Measurements from ENCODE around the gene FZD10. TPM values are rescaled to one million over a fixed set of nuclear protein-coding genes. Genes with fewer than 3 reads are reported as not detected.

The FZD10 gene
- total and polyA plus RNA-seq, 2 of the 8 experiments (the other 6 are each of a cell fraction or from before 2014, with no cell fraction given), result 0.11 to 0.60 TPM

- H3K18ac ChIP-seq (ENCODE audit: extremely low read depth, low read length), result no peak overlapping the region; the same call in 1 of the 2 replicates
- no peaks in the 10 kb centered on the region for H3K23me2 ChIP-seq (ENCODE audit: low read depth, low read length)
- no peak overlapping the region for H2BK5ac ChIP-seq (ENCODE audit: low read depth, low read length)
- H2AFZ ChIP-seq (ENCODE audit: low read length), result no peak overlapping the region
- no peak overlapping the region for H3K23ac ChIP-seq (ENCODE audit: insufficient read length)
- 87% methylated on average over 19 of the region's 23 CpGs; no CpG with 5 or more reads in 1 of the 2 experiments for WGBS, 2 experiments (ENCODE audit: extremely low coverage in 1 of 2, insufficient coverage in 1 of 2, insufficient read length in 1 of 2, insufficient replicate concordance in 2 of 2, low coverage in 1 of 2, low lambda C conversion rate in 2 of 2, missing lambda C conversion rate in 1 of 2)
- no peak overlapping the region for H3K56ac ChIP-seq (replicated peaks; ENCODE audit: insufficient read length, low read depth, low read length)
- H3K4me3 ChIP-seq (ENCODE audit: extremely low read depth in 1 of 4, insufficient read depth in 2 of 4, low read depth in 3 of 4, low read length in 4 of 4), result no peak overlapping the region
- TF ChIP-seq FOSL1 (IDR thresholded peaks at IDR 0.05; ENCODE audit: insufficient read depth, low read depth, low read length) (no peak), RAD21 (IDR thresholded peaks at IDR 0.05 in 1 of 2, conservative IDR thresholded peaks at IDR 0.05 in 1 of 2; ENCODE audit: low read depth in 2 of 2, low read length in 2 of 2) (peak in 1 of 2 experiments; percentile 6; a peak in 1 of 4 replicates)
- no peak overlapping the region for H4K5ac ChIP-seq (ENCODE audit: insufficient read length, low read depth, low read length)
- no peaks in the 10 kb centered on the region for H3K79me2 ChIP-seq (ENCODE audit: control insufficient read depth in 1 of 2, insufficient read depth in 2 of 2, low read length in 2 of 2)
- DNase-seq (ENCODE audit: low read depth in 1 of 2, low spot score in 2 of 2) (no peak), FAIRE-seq (no peak)
- no peak overlapping the region for H4K91ac ChIP-seq (replicated peaks; ENCODE audit: insufficient read length, low read length)
- no peaks in the 10 kb centered on the region; a peak in 1 of 8 replicates for H3K36me3 ChIP-seq (ENCODE audit: control insufficient read depth in 2 of 4, insufficient read depth in 4 of 4, low read length in 3 of 4)
- no peak overlapping the region for H3K4me2 ChIP-seq (ENCODE audit: insufficient read depth in 1 of 2, low read depth in 2 of 2, low read length in 2 of 2)
- H4K8ac ChIP-seq (ENCODE audit: extremely low read depth, insufficient read depth, low read length), result no peak overlapping the region
- no peak overlapping the region for H2BK15ac ChIP-seq (ENCODE audit: low read length)
- H3K9me3 ChIP-seq (ENCODE audit: insufficient read depth in 2 of 2, low read depth in 1 of 2, low read length in 1 of 2), result no peaks in the 10 kb centered on the region
- no peak overlapping the region for H3K14ac ChIP-seq (ENCODE audit: insufficient read length)
- H3K27me3 ChIP-seq (replicated peaks in 1 of 4; ENCODE audit: control insufficient read depth in 3 of 4, extremely low read depth in 1 of 4, insufficient read depth in 3 of 4, low read length in 3 of 4), result peaks cover 0 to 8% (median 2%) of the 10 kb centered on the region in 4 experiments; a peak in 3 of 7 replicates
- ChIA-PET POLR2A (ENCODE audit: partially characterized antibody) (no interaction called here), CTCF (ENCODE audit: partially characterized antibody) (interaction anchor here (1.1 to 1.8 kb wide), 3 partner anchors 12 to 65 kb away, joined by 3 to 5 read pairs (median 3); no protein-coding TSS in a partner anchor)
- H2AK5ac ChIP-seq (ENCODE audit: low read depth, low read length), result no peak overlapping the region
- H3K79me1 ChIP-seq (ENCODE audit: low read depth, low read length), result no peaks in the 10 kb centered on the region
- no peak overlapping the region for H2BK20ac ChIP-seq (ENCODE audit: low read length)
- H3K9ac ChIP-seq (replicated peaks in 1 of 4; ENCODE audit: extremely low read depth in 1 of 4, low read depth in 3 of 4, low read length in 3 of 4), result no peak overlapping the region
- no peak overlapping the region for H2BK120ac ChIP-seq (replicated peaks; ENCODE audit: low read depth, low read length)
- H4K20me1 ChIP-seq (replicated peaks in 1 of 2; ENCODE audit: control insufficient read depth in 1 of 2, insufficient read depth in 2 of 2, low read length in 2 of 2), result no peaks in the 10 kb centered on the region
- no peak overlapping the region for H3K27ac ChIP-seq (ENCODE audit: low read depth, low read length)
- no peak overlapping the region for H3K4ac ChIP-seq (replicated peaks; ENCODE audit: insufficient read length, low read depth, low read length)
- no peak overlapping the region for H2BK12ac ChIP-seq (ENCODE audit: low read depth, low read length)
- H3K4me1 ChIP-seq (replicated peaks in 1 of 4; ENCODE audit: control insufficient read depth in 3 of 4, insufficient read depth in 4 of 4, low read length in 3 of 4), result peaks cover 0 to 3% (median 0%) of the 10 kb centered on the region in 4 experiments; a peak in 1 of 7 replicates
Observed at GRCh38 chr12:130183585-130184370, 21.5 kb downstream of the FZD10 start.
